Measurements from ENCODE around the gene SHROOM3. TPM values are rescaled to one million over a fixed set of nuclear protein-coding genes. Genes with fewer than 3 reads are reported as not detected.

The SHROOM3 gene
- total RNA-seq (2022; extraction: Qiagen RNA extraction; ENCODE audit: low read depth) = 3.7 to 6.8 TPM (median 5.9 TPM) in 5 replicates

DNA sequence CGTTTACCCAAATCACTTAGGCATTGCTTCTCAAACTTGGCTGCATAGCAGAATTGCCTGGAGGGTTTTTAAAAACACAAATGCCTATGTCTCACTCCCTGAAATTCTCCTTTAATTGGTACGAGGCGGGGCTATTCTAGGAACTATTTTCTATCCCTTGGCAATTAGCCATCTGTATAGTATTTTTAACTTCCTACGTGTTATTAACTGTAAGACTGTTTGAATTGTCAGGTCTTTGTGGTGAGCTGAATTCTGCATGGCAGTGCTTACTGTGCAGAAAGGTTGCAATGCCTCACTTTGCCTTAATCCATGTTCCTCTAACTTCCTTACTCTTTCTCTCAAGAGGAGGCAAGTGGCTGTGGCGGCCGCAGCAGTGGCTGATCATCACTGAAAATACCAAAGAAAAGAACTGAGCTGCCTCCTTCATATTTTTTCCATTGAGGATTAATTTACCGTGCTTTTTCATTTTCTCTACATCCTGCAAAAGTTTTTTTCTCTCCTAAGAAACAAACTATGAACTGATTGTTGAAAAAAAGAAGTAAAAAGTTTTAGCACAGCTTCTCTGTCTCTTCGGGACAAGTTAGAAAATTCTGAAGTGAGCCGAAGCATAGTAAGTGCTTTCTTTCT is at the start of gene SHROOM3:
TSS of gene SHROOM3 (plus strand) at position 329 of the 627 bp plus-strand sequence. CDS start 824 bp downstream, outside the sequence.

DNA sequence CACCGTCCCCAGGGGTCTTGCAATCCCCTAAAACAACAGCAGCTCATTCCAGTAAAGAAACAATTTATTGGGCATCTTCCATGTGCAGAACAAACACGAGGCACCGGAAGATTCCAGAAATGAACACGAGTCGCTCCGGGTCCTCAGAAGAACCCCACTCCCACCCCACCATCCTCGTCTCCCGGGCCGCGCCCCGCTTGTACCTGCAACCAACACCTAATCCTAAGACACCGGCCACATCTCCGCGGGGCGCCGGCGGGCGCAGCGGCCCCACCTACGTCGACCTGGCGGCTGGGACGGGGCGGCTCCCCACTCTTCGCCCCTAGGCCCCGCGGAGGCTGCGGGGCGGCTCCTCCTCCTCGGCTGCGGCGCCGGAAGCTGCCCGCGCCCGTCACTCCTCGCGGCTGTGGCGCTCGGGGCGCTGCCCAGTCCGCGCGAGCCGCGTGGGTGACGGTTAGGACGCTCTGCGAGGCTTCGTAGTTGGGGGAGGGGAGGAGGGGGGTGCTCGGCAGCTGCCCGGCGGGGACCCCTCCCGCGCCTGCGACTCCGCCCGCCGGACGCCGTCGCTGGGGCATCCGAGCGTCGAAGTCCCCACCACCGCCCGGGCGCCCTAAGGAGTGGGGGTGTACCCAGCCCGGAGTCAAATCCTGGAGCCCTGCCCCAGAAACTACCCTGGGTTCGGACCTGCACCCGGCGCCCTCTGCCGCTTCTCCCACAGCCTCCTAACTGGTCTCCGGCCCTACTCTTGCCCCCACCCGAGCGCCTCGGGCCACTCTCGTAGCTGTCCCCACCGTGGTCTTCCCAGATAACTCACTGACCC is 14.1 kb upstream of the SHROOM3 start, which contains the start of gene CCDC158:
TSS of gene CCDC158 (minus strand) at position 380 of the 820 bp plus-strand sequence. CDS start 17,934 bp downstream, outside the sequence.

Other genes with a start within 250 kb of the SHROOM3 start
- 42.9 to 53.8 TPM (median 52.3 TPM) in 5 replicates for gene SCARB2, start 221.4 kb upstream of the SHROOM3 start, total RNA-seq (2022; extraction: Qiagen RNA extraction; ENCODE audit: low read depth)
- 0.13 to 0.33 TPM (median 0.19 TPM) in 4 of 5 replicates, not detected in the other for gene FAM47E, start 183.5 kb upstream of the SHROOM3 start, total RNA-seq (2022; extraction: Qiagen RNA extraction; ENCODE audit: low read depth)
- gene STBD1, start 128.5 kb upstream of the SHROOM3 start, total RNA-seq (2022; extraction: Qiagen RNA extraction; ENCODE audit: low read depth) = 6.0 to 8.6 TPM (median 8.6 TPM) in 5 replicates
- gene CCDC158, start 14.1 kb upstream of the SHROOM3 start, total RNA-seq (2022; extraction: Qiagen RNA extraction; ENCODE audit: low read depth) = not detected in 5 replicates

Data from A549 treated with RU486 at 1 μM for 4 hours (cell line).